ENCODE measurements around the gene POMGNT2. TPM values are rescaled to one million over a fixed set of nuclear protein-coding genes. Genes with fewer than 3 reads are reported as not detected.

POMGNT2 gene
- total RNA-seq, 1 experiment from 2014 or later: 15.5 TPM

DNA sequence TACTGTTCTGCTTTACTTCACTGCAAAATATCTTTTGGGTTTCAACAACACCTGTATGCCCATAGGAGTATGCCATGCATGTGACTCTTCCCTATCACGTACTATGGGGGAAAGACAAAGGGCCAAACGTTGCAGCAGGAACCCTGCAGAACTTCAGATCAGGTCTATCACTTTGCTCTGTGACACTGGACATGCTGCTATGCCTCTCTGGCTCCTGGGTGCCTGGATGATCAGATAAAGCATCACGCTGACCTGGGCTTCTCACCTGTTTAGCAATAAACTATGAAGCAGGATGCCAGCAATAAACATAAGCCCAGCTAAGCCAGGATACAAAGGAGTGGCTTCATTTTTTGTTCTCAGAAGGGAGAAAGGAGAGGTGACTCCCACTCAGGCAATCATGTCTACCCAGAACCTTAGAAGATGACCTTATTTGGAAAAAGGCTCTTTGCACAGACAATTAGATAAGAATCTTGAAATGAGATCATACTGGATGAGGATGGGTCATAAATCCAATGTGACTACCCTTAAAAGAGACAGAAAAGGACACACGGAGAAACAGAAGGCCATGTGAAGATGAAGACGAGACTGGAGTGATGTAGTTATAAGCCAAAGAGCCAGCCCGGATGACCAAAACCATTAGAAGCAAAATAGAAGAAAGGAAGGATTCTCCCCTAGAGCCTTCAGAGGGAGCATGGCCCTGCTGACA, 19.3 kb downstream of the POMGNT2 start:
- Mint-ChIP-seq H3K4me1 (ENCODE audit: low read depth, unreplicated experiment) (no peaks in the 10 kb centered on the region), H3K4me3 (ENCODE audit: low read depth, unreplicated experiment) (no peak overlapping the region), H3K27ac (ENCODE audit: unreplicated experiment) (no peak overlapping the region), H3K9me3 (ENCODE audit: low read depth, unreplicated experiment) (no peaks in the 10 kb centered on the region), H3K27me3 (ENCODE audit: unreplicated experiment) (no peaks in the 10 kb centered on the region), H3K36me3 (ENCODE audit: insufficient read depth, unreplicated experiment) (no peaks in the 10 kb centered on the region)
- DNase-seq: no peak
- TF ChIP-seq, protein P1, sequence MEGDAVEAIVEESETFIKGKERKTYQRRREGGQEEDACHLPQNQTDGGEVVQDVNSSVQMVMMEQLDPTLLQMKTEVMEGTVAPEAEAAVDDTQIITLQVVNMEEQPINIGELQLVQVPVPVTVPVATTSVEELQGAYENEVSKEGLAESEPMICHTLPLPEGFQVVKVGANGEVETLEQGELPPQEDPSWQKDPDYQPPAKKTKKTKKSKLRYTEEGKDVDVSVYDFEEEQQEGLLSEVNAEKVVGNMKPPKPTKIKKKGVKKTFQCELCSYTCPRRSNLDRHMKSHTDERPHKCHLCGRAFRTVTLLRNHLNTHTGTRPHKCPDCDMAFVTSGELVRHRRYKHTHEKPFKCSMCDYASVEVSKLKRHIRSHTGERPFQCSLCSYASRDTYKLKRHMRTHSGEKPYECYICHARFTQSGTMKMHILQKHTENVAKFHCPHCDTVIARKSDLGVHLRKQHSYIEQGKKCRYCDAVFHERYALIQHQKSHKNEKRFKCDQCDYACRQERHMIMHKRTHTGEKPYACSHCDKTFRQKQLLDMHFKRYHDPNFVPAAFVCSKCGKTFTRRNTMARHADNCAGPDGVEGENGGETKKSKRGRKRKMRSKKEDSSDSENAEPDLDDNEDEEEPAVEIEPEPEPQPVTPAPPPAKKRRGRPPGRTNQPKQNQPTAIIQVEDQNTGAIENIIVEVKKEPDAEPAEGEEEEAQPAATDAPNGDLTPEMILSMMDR (IDR thresholded peaks at IDR 0.05; ENCODE audit: unreplicated experiment): no peak
- CTCF ChIA-PET: no interaction called here
- no TSS peak for BruUV-seq (replicated peaks)
- intact Hi-C loops (cut with micrococcal nuclease; ENCODE audit: unreplicated experiment): no loop called here

DNA sequence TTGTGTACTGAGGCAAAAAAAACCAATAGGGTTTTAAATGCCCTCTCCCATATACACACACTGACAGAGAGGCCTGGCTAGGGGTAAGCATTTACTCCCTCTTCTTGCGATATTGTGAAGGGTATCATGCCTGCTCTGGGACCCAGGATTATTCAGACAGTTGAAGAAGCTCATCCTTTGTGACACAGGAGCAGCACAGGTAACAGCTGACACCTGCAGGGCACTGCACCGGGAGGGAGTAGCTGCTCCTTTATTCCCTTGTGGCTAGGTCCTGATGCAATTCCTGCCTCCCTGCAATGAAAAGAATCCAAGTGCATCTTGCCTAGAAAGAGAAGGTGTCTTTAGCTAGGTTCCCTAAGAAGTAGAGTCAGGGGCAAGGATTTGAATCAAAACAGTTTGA, 23.4 kb downstream of the POMGNT2 start:
- H3K27me3 Mint-ChIP-seq (ENCODE audit: unreplicated experiment): no peaks in the 10 kb centered on the region
- DNase-seq: no peak
- no TSS peak for BruUV-seq (replicated peaks)
- no peak overlapping the region for H3K4me3 Mint-ChIP-seq (ENCODE audit: low read depth, unreplicated experiment)
- peaks cover 6% of the 10 kb centered on the region for H3K36me3 Mint-ChIP-seq (ENCODE audit: insufficient read depth, unreplicated experiment)
- CTCF ChIA-PET: no interaction called here
- H3K4me1 Mint-ChIP-seq (ENCODE audit: low read depth, unreplicated experiment): no peaks in the 10 kb centered on the region
- intact Hi-C loops (cut with micrococcal nuclease; ENCODE audit: unreplicated experiment): no loop called here
- H3K9me3 Mint-ChIP-seq (ENCODE audit: low read depth, unreplicated experiment): no peaks in the 10 kb centered on the region
- H3K27ac Mint-ChIP-seq (ENCODE audit: unreplicated experiment): no peak overlapping the region
- TF ChIP-seq, protein P1 (IDR thresholded peaks at IDR 0.05; ENCODE audit: unreplicated experiment): no peak

DNA sequence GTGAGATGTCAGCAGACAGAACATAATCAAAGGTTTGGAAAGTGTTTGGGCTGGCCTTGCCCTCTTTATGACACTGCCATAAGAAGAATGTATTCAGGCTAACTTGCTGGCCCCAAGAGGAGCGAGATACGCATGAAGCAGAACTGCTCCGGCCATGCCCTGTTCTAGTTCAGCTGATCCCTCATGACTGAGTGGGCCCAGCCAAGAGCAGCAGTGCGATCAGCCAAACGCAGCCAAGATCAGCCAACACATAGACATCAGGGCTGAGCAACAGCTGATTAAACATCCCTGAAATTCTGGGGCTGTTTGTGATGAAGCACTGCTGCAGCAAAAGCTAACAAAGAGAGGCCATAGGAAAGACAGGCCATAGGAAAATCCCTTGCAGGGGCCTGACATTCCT, 24.1 kb downstream of the POMGNT2 start:
- no TSS peak for BruUV-seq (replicated peaks)
- intact Hi-C loops (cut with micrococcal nuclease; ENCODE audit: unreplicated experiment): no loop called here

DNA sequence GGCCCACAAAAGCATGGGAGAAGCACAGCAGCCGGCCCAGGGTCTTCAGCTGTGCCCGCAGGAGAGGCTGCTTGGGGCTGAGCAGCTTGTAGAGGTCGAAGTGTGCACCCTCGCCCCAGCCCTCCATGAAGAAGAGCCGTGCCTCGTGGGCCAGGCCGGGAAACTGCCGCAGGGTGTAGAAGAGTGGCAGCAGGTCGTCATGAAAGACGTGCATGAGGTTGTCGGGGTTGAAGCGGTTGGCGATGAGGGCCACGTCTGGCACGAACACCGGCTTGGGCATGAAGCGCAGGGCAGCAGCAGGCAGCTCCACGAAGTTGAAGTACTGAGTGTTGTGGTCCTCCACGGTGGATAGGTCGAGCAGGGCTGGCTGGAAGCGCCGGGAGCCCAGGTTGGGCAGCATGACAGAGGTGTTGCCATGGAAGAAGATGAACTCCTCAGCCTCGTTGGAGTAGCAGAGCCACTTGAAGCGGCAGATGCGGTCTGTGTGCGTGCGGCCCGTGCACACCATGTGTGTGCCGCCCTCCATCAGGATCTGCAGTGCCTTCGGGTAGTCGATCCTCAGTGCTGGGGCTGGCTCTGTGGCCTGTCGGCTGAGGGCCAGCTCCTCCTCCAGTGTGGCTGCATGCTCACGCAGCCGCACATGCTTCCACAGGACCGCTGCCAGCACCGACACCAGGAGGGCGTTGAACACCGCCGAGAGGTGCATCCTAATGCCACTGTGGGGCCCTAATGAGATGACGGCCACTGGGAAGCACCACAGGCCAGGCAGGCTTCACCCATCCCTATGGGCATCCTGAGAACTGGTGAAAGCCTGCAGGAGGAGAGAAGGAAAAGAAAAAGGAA, 24.9 kb downstream of the POMGNT2 start:
- no peaks in the 10 kb centered on the region for H3K4me1 Mint-ChIP-seq (ENCODE audit: low read depth, unreplicated experiment)
- H3K4me3 Mint-ChIP-seq (ENCODE audit: low read depth, unreplicated experiment): no peak overlapping the region
- no peak overlapping the region for H3K27ac Mint-ChIP-seq (ENCODE audit: unreplicated experiment)
- intact Hi-C loops (cut with micrococcal nuclease; ENCODE audit: unreplicated experiment): no loop called here
- no TSS peak for BruUV-seq (replicated peaks)
- no peaks in the 10 kb centered on the region for H3K9me3 Mint-ChIP-seq (ENCODE audit: low read depth, unreplicated experiment)
- H3K36me3 Mint-ChIP-seq (ENCODE audit: insufficient read depth, unreplicated experiment): peaks cover 6% of the 10 kb centered on the region
- no peaks in the 10 kb centered on the region for H3K27me3 Mint-ChIP-seq (ENCODE audit: unreplicated experiment)
- TF ChIP-seq, protein P1 (IDR thresholded peaks at IDR 0.05; ENCODE audit: unreplicated experiment): no peak
- CTCF ChIA-PET: interaction anchor here (0.5 kb wide), 1 partner anchor 393 kb away, joined by 4 read pairs; no protein-coding TSS in a partner anchor
- no peak for DNase-seq

More for the DNA sequence above, 24.1 kb downstream of the POMGNT2 start:
- no peaks in the 10 kb centered on the region for H3K27me3 Mint-ChIP-seq (ENCODE audit: unreplicated experiment)
- H3K36me3 Mint-ChIP-seq (ENCODE audit: insufficient read depth, unreplicated experiment): peaks cover 6% of the 10 kb centered on the region
- H3K9me3 Mint-ChIP-seq (ENCODE audit: low read depth, unreplicated experiment): no peaks in the 10 kb centered on the region
- DNase-seq: no peak
- H3K27ac Mint-ChIP-seq (ENCODE audit: unreplicated experiment): no peak overlapping the region
- CTCF ChIA-PET: no interaction called here
- TF ChIP-seq, protein P1 (IDR thresholded peaks at IDR 0.05; ENCODE audit: unreplicated experiment): no peak
- H3K4me1 Mint-ChIP-seq (ENCODE audit: low read depth, unreplicated experiment): no peaks in the 10 kb centered on the region
- no peak overlapping the region for H3K4me3 Mint-ChIP-seq (ENCODE audit: low read depth, unreplicated experiment)
